ENCODE data around the gene PCGF3. TPM values are rescaled to one million over a fixed set of nuclear protein-coding genes. Genes with fewer than 3 reads are reported as not detected.

Gene PCGF3
- total RNA-seq, 4 donors from 2014 or later: 40.0 to 57.6 (median 46.9) TPM

GRCh38 chr4:658681-659667, 46.7 kb upstream of the PCGF3 start:
- Histone ChIP-seq H3K36me3 (no peaks in the 10 kb centered on the region), H3K27ac (no peak overlapping the region), H3K4me3 (no peak overlapping the region), H3K27me3 (peaks cover 0 to 43% (median 0%) of the 10 kb centered on the region in 4 donors), H3K9me3 (no peaks in the 10 kb centered on the region), H3K4me1 (peaks cover 3 to 12% (median 6%) of the 10 kb centered on the region in 3 donors)
- intact Hi-C loops (cut with DNase I): no loop called here
- TF ChIP-seq CTCF (IDR thresholded peaks at IDR 0.05): no peak
- no peak for TF ChIP-seq POLR2A (IDR thresholded peaks at IDR 0.05)
- WGBS, 2 donors: 85% methylated on average over 13 to 22 of the region's 32 CpGs
- DNase-seq: no peak

- Histone ChIP-seq H3K9me3 (no peaks in the 10 kb centered on the region), H3K27ac (no peak overlapping the region), H3K27me3 (peaks cover 0 to 39% (median 0%) of the 10 kb centered on the region in 4 donors), H3K36me3 (no peaks in the 10 kb centered on the region), H3K4me3 (no peak overlapping the region), H3K4me1 (peaks cover 6 to 21% (median 10%) of the 10 kb centered on the region in 3 donors)
- intact Hi-C loops (cut with DNase I): no loop called here
- no peak for TF ChIP-seq CTCF (IDR thresholded peaks at IDR 0.05)
- TF ChIP-seq POLR2A (IDR thresholded peaks at IDR 0.05): no peak
- 77 to 100% methylated on average over 5 to 8 of the region's 8 CpGs for WGBS, 2 donors
- no peak for DNase-seq
Observed at GRCh38 chr4:659851-660250, 45.8 kb upstream of the PCGF3 start.

- H3K27me3 ChIP-seq: peaks cover 0 to 33% (median 0%) of the 10 kb centered on the region in 4 donors
- no peak overlapping the region for H3K4me3 ChIP-seq
- DNase-seq: no peak
- no peaks in the 10 kb centered on the region for H3K36me3 ChIP-seq
- H3K4me1 ChIP-seq: peaks cover 6 to 23% (median 10%) of the 10 kb centered on the region in 3 donors
- WGBS, 2 donors: 80 to 85% methylated on average over 6 to 8 of the region's 10 CpGs
- H3K9me3 ChIP-seq: no peaks in the 10 kb centered on the region
- intact Hi-C loops (cut with DNase I): no loop called here
- TF ChIP-seq CTCF (IDR thresholded peaks at IDR 0.05): no peak
- TF ChIP-seq POLR2A (IDR thresholded peaks at IDR 0.05): no peak
- H3K27ac ChIP-seq: no peak overlapping the region
Observed at GRCh38 chr4:660401-660800, 45.2 kb upstream of the PCGF3 start.

GRCh38 chr4:661231-661630, 44.4 kb upstream of the PCGF3 start:
- TF ChIP-seq CTCF (IDR thresholded peaks at IDR 0.05) (no peak), POLR2A (IDR thresholded peaks at IDR 0.05) (no peak)
- no peaks in the 10 kb centered on the region for H3K9me3 ChIP-seq
- intact Hi-C loops (cut with DNase I): no loop called here
- peaks cover 6 to 23% (median 10%) of the 10 kb centered on the region in 3 donors for H3K4me1 ChIP-seq
- no peak for DNase-seq
- peaks cover 0 to 25% (median 0%) of the 10 kb centered on the region in 4 donors for H3K27me3 ChIP-seq
- WGBS, 2 donors: 93 to 100% methylated on average over 1 to 3 of the region's 3 CpGs
- H3K4me3 ChIP-seq: no peak overlapping the region
- H3K27ac ChIP-seq: no peak overlapping the region
- H3K36me3 ChIP-seq: no peaks in the 10 kb centered on the region
